ENCODE results near the gene CUX1. TPM values are rescaled to one million over a fixed set of nuclear protein-coding genes. Genes with fewer than 3 reads are reported as not detected.
A peak's percentile ranks its signal among the peaks of the same experiment; 100 is the strongest.

Gene CUX1
- total RNA-seq, 1 donor from 2014 or later = 118 TPM

DNA sequence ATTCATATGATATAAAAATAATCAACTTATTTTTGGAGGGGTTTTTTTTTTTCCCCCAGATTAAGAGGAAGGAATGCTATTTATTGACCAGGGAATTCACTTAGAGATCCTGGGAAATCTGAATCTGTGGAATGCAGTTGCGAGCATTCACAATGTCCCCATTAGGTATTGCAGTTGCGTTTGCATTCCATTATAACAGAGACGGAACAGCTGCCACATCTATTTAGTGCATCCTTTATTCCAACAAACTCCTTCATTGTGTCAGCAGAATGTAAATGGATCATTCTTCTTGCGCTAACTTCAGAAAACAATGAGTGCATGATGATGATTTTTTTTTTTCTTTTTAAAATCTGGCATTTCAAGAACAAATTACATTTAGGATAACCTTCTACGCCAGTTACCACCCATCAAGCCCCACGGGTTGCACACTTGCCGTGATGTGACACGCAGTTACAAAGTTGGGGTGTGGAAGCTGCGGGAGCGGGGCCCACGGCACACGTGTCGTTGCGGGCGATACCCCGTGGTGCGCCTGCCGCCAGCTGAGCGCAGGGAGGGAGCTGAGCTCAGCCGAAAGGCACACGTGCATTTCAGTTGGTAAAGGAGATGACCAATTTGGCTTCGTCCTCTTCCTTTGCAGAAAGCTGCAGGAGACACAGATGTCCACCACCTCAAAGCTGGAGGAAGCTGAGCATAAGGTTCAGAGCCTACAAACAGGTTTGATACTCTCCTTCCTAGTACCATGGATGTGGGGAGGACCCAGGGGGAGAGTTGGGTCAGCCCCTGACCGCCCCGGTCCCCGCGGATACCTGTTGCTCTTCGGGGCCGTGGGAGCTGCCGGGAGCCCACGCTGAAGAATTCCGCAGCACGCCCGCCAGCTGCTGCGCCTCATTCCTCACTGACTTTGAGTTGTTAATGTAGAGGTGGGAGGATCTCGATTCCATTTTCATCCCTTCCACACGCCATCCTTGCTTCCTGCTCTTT is 293.9 kb downstream of the CUX1 start:
- Mint-ChIP-seq H3K9me3 (ENCODE audit: low read depth) (no peaks in the 10 kb centered on the region), H3K4me3 (ENCODE audit: unreplicated experiment) (no peak overlapping the region), H3K27ac (ENCODE audit: unreplicated experiment) (no peak overlapping the region), H3K36me3 (ENCODE audit: low read depth) (peaks cover 28% of the 10 kb centered on the region), H3K4me1 (ENCODE audit: low read depth) (peaks cover 11% of the 10 kb centered on the region), H3K27me3 (ENCODE audit: low read depth) (no peaks in the 10 kb centered on the region)
- DNase-seq (ENCODE audit: low spot score) = no peak
- TF ChIP-seq, protein P1, sequence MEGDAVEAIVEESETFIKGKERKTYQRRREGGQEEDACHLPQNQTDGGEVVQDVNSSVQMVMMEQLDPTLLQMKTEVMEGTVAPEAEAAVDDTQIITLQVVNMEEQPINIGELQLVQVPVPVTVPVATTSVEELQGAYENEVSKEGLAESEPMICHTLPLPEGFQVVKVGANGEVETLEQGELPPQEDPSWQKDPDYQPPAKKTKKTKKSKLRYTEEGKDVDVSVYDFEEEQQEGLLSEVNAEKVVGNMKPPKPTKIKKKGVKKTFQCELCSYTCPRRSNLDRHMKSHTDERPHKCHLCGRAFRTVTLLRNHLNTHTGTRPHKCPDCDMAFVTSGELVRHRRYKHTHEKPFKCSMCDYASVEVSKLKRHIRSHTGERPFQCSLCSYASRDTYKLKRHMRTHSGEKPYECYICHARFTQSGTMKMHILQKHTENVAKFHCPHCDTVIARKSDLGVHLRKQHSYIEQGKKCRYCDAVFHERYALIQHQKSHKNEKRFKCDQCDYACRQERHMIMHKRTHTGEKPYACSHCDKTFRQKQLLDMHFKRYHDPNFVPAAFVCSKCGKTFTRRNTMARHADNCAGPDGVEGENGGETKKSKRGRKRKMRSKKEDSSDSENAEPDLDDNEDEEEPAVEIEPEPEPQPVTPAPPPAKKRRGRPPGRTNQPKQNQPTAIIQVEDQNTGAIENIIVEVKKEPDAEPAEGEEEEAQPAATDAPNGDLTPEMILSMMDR (IDR thresholded peaks at IDR 0.05) = no peak

DNA sequence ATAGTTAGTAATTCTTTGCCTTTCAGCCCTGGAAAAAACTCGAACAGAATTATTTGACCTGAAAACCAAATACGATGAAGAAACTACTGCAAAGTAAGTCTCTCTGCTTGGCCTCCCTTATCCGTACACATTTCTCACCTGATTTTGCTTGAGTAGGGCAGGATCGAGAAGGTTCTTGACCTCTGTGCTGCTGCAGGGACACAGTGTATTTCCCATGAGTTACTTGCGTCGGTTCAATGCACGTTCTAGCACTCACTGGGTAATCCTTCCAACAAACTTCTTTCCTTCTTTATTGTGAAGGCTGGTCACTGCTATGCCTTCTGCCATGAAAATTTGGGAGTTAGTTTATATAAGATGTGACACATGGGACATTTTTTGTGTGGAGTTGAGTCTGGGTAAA is 297.8 kb downstream of the CUX1 start:
- Mint-ChIP-seq H3K27me3 (ENCODE audit: low read depth) (no peaks in the 10 kb centered on the region), H3K4me3 (ENCODE audit: unreplicated experiment) (no peak overlapping the region), H3K27ac (ENCODE audit: unreplicated experiment) (no peak overlapping the region), H3K36me3 (ENCODE audit: low read depth) (peaks cover 26% of the 10 kb centered on the region), H3K4me1 (ENCODE audit: low read depth) (peaks cover 23% of the 10 kb centered on the region), H3K9me3 (ENCODE audit: low read depth) (no peaks in the 10 kb centered on the region)
- TF ChIP-seq, protein P1 (IDR thresholded peaks at IDR 0.05) = no peak
- DNase-seq (ENCODE audit: low spot score) = no peak

DNA sequence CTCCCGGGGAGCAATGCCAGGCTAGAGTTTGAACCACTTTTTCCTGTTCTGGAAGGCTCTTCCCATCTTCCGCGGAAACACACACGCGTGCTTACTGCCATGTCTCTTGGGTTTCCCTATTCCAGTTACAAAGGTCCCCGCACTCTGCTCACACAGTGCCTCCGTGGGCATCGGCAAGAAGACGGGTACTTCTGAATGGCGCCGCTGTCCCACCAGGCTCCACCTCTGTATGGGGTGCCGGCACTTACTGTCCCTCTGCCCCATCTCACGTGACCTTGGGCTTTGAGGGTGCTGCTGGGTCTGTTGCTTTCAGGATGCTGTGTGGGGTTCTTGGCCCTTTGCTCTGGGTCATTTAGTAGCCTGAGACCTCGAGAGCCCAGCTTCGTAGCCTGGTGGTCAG is 298.5 kb downstream of the CUX1 start:
- peaks cover 24% of the 10 kb centered on the region for H3K4me1 Mint-ChIP-seq (ENCODE audit: low read depth)
- H3K27me3 Mint-ChIP-seq (ENCODE audit: low read depth) = no peaks in the 10 kb centered on the region
- no peak overlapping the region for H3K27ac Mint-ChIP-seq (ENCODE audit: unreplicated experiment)
- peaks cover 26% of the 10 kb centered on the region for H3K36me3 Mint-ChIP-seq (ENCODE audit: low read depth)
- H3K9me3 Mint-ChIP-seq (ENCODE audit: low read depth) = no peaks in the 10 kb centered on the region
- no peak for DNase-seq (ENCODE audit: low spot score)
- TF ChIP-seq, protein P1 (IDR thresholded peaks at IDR 0.05) = no peak
- no peak overlapping the region for H3K4me3 Mint-ChIP-seq (ENCODE audit: unreplicated experiment)

DNA sequence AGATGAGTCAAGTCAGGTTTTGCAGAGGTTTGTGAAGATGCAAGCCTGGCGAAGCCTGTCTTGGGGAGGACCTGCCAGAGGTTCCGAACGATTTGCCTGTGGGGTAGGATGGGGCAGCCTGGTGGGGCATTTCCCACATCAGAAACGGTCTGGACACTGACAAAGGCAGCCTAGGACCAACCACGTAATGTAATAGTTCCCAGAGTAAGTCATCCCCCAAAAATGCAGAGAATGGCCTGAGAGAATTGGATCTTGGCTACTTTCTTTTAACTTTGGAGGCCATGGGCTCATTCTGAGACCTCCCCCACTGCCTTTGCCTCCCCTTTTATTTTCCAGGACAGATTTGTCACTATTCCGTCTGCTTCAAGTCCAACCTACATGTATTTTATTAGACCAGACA is 300.3 kb downstream of the CUX1 start:
- Mint-ChIP-seq H3K27me3 (ENCODE audit: low read depth) (no peaks in the 10 kb centered on the region), H3K36me3 (ENCODE audit: low read depth) (peaks cover 22% of the 10 kb centered on the region), H3K4me3 (ENCODE audit: unreplicated experiment) (no peak overlapping the region), H3K9me3 (ENCODE audit: low read depth) (no peaks in the 10 kb centered on the region), H3K4me1 (ENCODE audit: low read depth) (peaks cover 32% of the 10 kb centered on the region), H3K27ac (ENCODE audit: unreplicated experiment) (peak overlapping the region; percentile 93)
- DNase-seq (ENCODE audit: low spot score) = no peak
- TF ChIP-seq, protein P1 (IDR thresholded peaks at IDR 0.05) = no peak

DNA sequence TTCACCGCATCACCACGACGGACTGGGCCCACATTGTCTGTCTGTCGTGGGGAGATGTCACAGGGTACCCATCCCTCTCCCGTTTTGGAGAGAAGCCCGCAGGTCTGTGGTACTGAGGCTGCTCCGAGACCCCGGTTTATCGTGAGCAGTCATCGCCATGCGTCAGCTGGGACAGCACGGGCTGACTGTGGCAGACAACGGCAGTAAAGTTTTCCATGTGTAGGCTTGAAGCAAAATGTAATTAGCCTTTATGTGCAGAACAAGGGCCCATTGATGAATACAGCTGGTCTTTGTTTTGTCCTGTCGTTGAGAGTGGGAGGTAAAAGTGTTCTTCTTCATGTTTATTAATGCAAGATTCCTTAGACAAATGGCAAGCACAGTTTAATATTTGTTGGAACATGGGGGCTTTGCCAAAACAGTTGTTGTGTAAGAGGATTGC is 301.8 kb downstream of the CUX1 start:
- no peak for DNase-seq (ENCODE audit: low spot score)
- H3K27me3 Mint-ChIP-seq (ENCODE audit: low read depth) = no peaks in the 10 kb centered on the region
- TF ChIP-seq, protein P1 (IDR thresholded peaks at IDR 0.05) = no peak
- H3K36me3 Mint-ChIP-seq (ENCODE audit: low read depth) = peaks cover 17% of the 10 kb centered on the region
- H3K4me3 Mint-ChIP-seq (ENCODE audit: unreplicated experiment) = no peak overlapping the region
- peaks cover 37% of the 10 kb centered on the region for H3K4me1 Mint-ChIP-seq (ENCODE audit: low read depth)
- no peak overlapping the region for H3K27ac Mint-ChIP-seq (ENCODE audit: unreplicated experiment)
- H3K9me3 Mint-ChIP-seq (ENCODE audit: low read depth) = no peaks in the 10 kb centered on the region
